Measurements from ENCODE around the gene AUTS2.

Gene AUTS2

DNA sequence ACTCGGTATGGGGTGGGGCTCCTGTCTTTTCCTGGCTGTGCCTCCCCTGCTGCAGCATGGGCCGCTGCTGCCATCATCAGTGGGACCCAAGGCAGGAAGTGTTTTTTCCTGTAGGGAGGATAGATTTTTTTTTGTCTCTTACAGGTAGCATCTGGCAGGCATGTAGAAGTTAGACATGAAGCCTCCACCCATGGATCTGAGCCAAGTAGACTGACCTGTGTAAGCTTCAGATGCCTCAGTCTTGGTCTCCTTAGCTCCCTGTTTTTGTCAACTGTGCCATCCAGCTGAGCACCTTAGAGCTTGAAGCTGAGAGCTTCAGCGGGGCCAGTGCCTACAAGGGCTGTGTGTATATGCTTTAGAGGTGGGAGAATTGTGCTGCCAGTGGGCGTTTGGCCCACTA lies 93.5 kb downstream of the AUTS2 start:
- no peak for DNase-seq

DNA sequence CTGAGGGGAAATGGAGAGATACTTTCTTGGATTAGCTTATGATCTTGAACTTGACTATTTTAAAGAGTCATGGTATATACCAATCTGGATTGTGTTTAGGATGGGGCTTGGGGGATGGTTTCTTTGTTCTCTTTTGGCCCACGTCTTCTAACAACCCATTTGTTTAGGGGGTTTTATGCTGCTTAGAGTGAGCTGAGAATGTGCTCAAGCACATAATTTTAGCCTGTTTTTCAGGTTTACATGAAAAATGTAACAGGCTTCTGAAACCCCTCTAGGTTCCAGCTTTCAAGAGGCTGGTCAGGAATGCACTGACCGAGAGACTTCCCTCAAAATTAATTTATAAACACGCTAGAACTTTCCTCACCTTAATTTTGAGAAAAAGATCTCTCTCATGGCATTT lies 94.3 kb downstream of the AUTS2 start:
- DNase-seq, result no peak

DNA sequence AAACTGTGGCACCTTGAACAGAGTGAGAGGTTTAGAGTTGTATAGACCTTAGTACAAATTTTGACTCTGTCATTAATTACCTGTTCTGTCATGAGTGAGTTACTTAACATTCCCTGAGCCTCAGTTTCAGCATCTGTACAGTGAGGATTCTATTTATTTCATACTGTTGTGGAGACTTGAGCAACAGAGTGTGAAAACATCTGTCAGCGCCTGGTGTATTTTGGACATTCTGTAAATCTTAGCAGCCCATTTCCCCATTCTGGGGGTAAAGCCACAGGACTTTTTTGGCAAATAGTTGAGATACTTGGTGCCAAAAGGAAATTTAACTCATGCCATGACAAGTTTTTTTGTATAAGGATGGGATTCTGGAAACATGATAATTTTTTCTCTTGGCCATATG lies 94.8 kb downstream of the AUTS2 start:
- DNase-seq, result peak; percentile 38

DNA sequence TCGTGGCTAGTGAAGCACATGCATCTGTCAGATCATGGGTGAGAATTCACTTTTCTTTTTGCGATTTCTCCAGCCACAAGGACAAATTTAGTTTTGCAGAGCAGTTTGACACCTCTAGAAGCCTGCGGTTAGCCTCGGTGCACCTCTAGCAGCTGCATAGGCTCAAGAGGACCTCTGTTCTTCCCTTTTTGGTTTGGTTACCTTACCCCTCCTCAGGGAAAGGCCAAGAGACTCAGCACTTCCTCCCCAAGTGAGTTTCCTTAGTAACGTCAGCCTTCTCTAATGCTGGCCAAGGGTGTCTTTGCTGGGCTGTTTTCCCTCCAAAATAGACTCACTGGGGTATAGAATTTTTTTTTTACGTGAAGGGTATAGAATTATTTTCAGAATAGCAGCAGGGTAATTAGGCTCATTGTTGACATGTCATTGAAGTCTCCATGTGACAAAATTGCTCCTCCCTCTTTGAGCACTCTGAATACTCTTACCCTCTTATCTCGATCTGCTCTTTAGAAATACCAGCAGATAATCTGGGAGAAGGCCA lies 97.8 kb downstream of the AUTS2 start:
- no peak for DNase-seq

DNA sequence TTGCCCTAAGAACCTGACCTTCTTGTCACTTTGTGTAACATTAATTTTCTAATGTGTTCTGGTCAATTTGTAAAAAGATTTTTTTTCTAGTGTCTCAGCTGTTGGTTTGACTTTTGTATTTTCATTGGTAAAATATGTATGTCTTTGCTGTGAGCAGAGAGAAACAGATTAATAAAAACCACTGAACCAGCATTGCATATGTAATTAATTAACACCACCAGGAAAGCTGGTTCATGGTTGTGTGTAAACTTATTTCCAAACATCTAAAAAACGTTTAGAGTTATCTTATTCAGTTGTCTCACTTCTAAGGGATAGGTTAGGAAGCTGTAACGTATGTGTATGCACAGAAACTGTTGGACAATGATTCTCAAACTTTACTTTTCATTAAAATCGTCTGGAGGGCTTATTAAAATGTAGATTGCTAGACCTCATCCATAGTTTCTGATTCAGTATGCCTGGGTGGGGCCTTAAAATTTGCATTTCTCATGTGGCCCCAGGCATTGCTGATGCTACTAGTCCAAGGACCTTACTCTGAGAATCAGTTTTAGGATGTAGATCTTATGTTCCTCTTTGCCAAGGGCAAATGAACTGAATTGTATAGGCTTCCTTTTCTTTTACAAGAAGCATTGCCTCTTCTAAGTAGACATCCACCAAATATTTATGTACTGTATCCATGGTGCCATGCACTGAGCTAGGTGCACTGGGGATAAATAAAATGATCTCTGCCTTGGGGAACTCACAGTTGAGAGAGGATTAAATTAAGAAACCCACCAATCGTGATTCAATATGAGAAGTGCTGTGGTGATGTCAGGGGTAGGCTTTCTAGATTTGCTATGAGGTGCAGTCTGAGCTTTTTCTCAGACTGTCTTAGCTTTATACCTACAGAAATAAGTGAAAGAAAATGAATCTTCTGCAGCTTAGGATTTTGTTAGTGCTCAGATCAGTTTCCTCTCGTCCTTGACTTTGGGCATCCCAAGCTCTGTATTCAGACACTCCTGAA lies 98.7 kb downstream of the AUTS2 start:
- DNase-seq, result peak; percentile 26

DNA sequence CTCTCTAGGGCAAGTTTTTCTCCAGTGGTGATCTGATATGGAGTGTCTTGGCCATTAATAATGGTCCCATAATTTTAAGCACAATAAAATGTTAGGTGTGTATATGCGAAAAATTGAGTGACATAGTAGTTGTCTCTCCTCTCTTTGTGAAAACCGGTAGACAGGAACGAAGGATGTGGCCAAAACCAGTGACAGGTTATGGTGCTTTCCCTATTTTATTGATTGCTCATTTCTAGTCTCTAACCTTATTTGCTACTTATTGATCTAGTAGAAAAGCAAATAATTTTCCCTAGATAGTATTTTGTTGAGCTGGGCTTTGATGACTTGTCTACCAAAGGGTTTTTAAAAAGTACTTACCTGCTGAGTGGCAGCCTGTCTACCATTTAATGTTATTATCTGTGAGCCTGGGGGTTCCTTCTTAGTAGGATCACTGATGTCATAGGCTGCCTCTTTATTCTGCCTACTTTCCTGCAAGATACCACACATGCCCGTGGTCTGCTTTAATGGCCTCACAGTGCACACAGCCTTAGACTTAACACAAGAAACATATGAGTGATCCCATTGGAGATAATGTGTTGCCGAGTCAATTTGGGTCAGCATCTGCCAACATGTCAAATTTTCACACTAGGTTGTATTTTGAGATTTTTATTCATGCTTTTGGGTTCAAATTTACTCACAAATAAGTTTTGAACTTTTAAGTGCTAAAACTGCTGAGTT lies 100.0 kb downstream of the AUTS2 start:
- no peak for DNase-seq

DNA sequence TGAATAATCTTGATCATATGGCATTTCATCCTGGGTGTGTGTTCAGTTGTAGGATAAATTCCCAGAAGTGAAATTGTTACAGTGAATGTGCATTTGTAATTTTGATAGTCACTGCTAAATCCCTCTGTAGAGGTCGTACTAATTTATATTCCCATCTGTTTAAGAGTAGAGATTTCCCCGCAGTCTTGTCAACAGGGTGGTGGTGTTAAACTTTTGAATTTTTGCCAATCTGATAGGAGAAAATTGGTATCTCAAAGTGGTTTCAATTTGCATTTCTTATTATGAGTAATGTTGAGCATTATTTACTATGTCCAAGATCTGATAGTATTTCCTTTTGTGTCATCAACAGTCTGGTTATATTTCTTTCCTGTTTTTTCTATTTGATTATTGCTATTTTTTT lies 101.7 kb downstream of the AUTS2 start:
- no peak for DNase-seq

DNA sequence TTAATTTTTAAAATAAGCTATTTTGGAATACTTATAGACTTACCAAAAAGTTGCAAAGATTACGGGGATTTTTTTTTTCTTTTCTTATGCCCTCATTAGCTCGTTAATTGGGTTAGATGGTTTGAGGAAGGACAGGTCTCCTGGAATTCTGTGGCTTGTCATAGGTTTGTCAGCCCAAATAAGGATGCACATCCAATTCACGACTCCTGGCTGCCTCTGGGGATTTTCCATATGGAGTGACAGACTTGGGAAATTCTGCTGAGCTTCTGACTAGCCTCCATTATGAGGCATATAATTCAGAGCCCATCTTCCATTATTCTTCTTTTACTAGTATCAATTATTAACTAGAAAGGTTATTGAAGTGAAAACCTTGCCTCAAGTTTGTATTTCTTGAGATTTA lies 102.1 kb downstream of the AUTS2 start:
- DNase-seq, result no peak

DNA sequence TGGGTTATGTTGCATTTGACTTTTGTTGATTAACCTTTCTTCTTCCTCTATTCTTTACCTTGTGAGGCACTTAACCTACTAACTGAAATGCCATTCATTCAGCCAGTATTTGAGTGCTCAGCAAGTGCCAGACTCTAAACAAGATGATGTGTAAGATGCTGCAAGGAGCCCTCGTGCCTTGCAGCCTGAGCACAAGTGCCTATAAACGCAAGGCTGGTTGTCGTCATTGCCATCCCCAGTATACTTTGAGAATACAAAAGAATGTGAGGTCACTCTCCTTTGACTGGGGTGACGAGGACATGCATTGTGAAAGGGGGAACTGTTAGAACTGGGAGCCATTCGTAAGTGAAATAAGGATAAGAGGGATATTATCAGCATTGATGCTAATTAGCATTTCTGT lies 103.0 kb downstream of the AUTS2 start:
- DNase-seq, result no peak

DNA sequence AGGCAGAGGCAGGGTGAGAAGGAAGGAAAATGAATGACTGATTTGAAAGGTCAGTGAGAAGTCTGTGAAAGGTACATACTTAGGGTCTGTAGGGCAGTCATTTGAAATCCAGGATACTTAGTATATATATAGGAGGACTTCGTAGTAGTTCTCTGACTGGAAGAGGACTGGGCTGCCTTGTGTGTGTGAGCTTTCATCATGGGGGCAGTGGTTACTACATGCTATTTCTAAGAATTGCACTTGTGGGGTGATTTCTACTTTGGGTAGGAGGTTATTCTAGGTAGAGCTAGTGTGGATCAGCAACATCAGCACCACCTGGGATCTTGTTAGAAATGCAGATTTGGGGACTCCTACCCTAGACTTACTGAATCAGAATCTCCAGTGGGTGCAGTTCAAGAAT lies 104.1 kb downstream of the AUTS2 start:
- no peak for DNase-seq

DNA sequence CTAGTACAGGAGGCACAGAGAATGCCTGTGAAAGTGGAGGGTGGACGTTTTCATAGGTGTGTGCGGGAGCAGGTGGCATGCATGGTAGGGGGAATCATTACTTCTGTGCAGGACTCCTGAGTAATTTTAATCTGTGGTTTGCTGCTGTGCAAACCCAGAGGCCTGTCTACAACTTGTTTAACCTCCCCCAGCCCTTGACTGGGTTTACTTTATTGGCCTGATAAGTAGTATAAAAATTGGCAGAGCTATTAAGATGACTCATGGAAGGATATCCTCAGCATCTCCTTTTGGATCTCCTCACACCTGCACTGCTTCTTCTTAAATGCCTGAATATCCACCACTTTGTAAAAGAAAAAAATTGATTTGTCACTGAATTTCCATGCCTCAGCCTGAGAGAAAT lies 104.8 kb downstream of the AUTS2 start:
- DNase-seq, result peak; percentile 31

DNA sequence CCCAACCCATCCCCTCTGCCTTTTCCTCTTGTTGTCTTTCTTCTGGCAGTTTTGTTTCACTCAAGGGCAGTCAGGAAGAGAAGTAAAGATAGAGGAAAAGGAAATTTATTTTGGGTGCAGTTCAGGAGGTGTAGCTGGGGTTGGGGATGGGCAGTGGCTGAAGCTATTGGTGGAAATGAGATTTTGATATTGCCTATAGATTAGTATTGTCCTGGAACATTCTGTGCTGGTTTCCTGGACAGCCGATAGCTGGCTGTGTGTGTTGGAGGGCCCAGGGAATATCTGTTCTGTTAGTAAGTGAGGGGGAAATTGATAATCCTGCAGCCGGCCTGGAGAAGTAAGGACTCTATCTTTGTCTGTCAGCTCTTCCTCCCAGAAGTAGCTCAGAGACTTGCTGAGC lies 107.8 kb downstream of the AUTS2 start:
- no peak for DNase-seq

DNA sequence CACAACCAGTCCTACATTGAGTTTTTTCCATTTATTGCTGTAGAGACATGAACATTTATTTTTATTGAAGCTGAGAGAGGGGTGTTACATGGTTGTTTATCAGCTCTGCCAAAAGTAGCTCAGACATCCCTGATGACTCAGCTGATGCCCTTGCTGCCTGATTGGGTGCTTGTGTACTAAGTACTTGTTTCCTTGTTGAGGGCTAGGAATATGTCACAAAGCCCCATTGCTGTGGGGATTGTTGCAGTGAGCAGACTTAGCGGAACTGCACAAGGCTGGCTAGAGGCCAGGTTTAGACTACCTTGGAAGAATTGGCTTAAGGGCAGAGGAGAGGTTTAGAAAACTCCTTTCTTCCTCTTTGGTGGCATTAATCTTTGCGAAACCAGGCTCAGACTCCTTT lies 110.6 kb downstream of the AUTS2 start:
- peak; percentile 54 for DNase-seq

DNA sequence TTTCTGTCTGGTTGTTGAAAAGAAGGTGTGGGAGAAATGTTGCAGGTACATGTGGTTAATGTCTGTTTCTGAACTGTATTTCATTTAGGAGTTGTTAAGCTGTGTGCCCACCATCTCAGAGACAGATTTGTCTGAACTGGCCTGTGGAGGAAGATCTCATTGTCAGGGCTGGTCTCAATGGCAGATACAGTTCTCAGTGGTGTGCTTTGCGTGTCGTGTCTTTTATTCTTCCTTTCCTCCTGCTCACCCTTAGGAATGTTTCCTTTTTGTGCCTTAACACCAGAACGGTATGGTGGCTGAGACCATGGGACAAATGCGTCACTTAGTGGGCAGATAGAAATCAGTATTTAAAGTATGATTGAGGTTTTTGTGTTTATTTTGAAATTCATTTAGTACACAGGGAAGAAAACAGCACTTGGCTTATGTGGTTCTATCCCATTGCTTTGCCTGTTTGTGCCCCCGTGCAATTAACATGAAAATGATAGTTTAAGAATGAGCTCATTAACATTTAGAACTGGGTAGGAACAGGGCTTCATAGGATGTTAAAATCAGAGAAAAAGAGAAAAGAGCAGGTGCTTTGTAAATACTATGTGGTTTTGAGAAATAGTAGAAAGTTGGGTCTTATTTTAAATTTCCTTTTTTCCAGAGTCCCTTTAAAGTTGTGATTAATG lies 112.6 kb downstream of the AUTS2 start:
- no peak for DNase-seq

DNA sequence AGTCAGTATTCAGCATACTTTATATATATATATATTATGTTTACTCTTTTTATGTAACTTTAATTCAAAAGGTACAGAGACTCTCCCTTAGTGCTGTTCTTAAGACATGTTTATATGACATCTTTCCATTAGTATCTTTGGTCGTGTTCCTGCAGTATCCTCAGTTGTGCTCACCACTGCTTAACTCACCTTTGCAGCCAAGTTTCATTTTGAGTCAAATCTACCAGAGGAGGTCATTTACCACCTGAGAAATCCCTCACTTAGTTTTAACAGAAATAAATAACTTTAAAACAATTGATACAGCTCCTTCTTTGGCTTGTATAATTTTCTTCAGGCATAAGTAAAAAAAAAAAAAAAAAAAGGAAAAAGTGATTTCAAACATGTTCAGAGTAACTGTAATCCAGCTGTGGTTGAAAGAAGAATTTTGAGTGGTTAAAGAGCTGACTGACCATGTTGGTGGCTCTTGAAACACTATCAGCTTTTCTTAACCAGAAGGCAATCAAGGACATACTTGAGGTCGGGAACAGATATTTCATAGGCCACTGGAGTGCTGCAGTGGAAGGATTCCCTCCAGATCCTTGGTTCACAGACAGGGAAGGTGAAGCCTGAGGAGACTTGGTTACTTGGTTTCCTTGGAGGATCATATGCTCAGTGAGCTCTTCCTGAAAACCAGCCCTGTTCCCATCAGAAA lies 116.8 kb downstream of the AUTS2 start:
- DNase-seq, result no peak

DNA sequence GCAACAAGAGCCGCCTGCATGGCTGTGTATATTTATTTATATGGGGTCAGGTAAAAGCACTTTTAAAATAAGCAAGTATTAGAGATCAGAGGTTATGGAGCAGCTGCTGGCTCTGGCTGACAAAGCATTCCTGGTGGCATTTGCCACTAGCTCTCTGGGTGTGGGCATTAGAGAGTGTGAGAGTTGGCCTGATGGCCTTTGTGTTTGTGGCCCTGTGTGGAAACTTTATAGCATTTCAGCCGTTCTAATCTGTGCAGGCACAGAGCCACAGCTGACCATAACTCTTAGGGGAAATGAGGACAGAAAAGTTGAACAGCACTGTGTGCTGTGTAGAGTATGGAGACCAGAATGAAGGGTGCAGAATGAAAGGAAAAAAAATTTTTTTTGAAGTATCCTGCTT lies 118.9 kb downstream of the AUTS2 start:
- no peak for DNase-seq

DNA sequence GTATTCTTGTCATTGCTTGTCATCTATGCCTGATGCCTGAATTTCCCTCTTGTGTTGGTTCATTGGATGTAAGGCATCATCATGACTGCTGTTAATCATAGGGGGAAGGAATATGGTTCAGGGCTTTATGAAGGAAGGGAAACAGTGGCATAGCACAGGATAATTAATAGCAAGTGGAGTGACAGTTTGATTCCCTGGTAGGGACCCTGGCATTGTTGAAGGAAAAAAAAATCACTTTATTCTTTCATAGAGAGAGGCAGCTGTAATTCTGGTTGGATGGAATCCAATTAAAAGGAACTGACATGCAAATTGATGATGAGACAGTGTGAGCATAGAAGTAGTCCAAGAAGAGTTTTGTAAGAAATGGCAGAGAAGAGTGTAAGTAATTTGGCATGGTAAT lies 121.4 kb downstream of the AUTS2 start:
- no peak for DNase-seq

DNA sequence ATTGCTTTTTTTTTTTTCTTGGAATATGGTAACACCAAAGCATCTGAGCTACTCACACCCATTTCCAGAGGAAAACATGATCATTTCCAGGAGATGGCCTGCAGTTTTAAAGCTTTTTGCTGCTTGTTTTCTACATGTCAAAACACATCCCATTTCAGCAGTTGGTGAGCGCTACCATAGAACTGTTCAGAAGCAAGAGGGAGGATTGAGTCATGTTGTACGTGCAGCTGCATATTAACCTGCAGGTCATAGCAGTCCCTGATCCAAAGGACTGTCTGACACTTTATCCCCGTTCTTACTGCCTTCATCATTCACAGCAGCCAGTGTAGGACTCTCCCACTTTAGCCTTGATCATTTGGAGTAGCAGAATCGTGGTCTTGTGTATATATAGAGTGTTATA lies 124.6 kb downstream of the AUTS2 start:
- no peak for DNase-seq

DNA sequence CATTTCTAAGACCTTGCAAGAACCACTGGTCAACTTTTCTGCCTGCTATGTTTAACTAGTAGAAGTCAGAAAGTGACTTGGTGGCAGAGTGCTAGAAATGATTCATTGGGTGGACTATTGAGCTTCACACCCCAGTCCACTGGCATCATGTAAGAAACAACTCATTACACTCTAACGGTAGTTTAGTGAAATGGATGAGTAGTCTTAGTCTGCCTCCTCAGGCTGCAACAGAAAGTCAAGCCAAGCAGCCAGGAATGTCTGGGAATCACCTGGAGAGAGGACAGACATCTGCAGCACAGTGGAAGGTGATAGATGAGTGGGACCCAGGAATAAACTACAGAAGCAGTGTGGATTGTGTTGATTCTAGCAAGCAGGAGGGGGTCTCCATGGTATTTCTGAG lies 125.4 kb downstream of the AUTS2 start:
- DNase-seq, result no peak

DNA sequence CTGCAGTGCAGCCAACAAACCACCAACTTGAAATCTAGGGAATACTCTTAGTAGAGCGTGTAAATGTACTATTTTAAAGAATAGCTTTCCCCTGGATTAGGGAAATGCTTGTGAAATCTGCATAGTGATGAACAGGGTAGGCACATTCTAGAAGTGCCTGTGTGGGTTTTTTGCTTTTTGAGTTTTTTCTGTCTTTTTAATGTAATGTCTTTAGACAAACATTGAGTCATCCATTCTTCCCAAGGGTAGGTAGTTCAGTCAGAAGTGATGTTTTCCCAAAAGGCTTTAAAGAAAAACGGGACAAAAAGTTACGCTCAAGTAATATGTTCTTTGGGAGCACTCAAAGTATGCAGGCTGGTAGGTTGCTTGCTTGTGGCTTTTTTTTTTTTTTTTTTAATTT lies 130.0 kb downstream of the AUTS2 start:
- DNase-seq, result peak; percentile 69

DNA sequence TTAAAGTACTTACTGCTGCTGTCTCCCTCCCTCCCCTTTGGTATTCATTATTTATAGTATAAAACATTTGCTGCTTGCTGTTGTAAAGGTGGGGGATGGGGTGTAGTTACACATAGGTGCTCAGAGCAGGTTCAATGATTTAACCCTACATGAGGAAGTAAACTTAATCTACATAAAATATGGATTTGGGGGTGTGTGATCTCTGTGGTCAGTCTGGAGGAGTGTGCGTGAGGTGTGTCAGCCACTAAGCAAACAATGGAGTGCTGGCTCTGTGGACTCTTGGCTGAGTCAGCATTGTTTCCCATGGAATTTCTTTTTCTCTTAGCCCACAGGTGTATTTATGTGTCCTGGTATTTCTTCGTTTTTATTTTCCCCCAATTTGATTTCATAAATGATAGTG lies 133.9 kb downstream of the AUTS2 start:
- DNase-seq, result peak; percentile 29

DNA sequence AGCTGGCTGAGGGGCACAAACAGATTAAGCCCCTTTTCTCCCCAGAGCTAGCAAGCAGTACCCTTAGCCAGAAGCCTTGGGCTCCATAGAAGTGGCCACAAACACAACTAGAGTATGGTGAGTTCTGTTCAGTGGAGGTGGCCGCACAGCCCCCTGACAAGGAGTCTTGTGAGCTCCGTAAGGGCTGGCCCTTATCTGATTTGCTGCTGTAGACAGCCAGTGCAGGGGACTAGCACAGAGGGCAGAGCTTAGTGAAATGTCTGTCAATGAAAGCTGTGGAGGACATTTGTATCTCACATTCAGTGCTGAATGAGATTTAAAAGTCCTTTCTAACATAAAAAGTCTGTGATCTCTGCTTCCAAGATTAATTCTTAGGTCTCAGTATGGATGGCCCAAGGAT lies 137.3 kb downstream of the AUTS2 start:
- DNase-seq, result no peak

All from fibroblast of skin of right biceps (primary cell).